Measurements from ENCODE around the gene MLIP. TPM values are rescaled to one million over a fixed set of nuclear protein-coding genes. Genes with fewer than 3 reads are reported as not detected.
"Not testable (repeated sequence)": the region's sequence is repeated elsewhere in the genome, so short reads cannot be mapped to it uniquely, and the experiment has no call there.

The MLIP gene, protein sequence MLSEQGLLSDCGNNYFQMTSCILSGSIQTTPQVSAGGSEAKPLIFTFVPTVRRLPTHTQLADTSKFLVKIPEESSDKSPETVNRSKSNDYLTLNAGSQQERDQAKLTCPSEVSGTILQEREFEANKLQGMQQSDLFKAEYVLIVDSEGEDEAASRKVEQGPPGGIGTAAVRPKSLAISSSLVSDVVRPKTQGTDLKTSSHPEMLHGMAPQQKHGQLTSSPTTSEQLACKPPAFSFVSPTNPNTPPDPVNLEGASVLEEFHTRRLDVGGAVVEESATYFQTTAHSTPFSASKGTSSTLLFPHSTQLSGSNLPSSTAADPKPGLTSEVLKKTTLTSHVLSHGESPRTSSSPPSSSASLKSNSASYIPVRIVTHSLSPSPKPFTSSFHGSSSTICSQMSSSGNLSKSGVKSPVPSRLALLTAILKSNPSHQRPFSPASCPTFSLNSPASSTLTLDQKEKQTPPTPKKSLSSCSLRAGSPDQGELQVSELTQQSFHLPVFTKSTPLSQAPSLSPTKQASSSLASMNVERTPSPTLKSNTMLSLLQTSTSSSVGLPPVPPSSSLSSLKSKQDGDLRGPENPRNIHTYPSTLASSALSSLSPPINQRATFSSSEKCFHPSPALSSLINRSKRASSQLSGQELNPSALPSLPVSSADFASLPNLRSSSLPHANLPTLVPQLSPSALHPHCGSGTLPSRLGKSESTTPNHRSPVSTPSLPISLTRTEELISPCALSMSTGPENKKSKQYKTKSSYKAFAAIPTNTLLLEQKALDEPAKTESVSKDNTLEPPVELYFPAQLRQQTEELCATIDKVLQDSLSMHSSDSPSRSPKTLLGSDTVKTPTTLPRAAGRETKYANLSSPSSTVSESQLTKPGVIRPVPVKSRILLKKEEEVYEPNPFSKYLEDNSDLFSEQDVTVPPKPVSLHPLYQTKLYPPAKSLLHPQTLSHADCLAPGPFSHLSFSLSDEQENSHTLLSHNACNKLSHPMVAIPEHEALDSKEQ
- polyA plus RNA-seq (ENCODE audit: insufficient read length in 3 of 3) = 1 to 10 TPM in 1 of 3 donors, under 1 TPM in 2; 0.48 to 1.2 (median 0.52) TPM
- long read RNA-seq, donor 1 = 0 reads
- long read RNA-seq, donor 2 = 0 reads
- long read RNA-seq, donor 3 = 0 reads
- long read RNA-seq, donor 4 = 0 reads
- long read RNA-seq, donor 5 = 0 reads
- long read RNA-seq, donor 6 = 0 reads
- long read RNA-seq, donor 7 = 0 reads
- long read RNA-seq, donor 8 = 0 reads
- long read RNA-seq, donor 9 = 0 reads
- long read RNA-seq, donor 10 = 0 reads
- long read RNA-seq, donor 11 = 0 reads
- long read RNA-seq, donor 12 = 0 reads
- long read RNA-seq, donor 13 = 0 reads
- long read RNA-seq, donor 14 = 0 reads
- long read RNA-seq, donor 15 = 0 reads
- long read RNA-seq, donor 16 = 0 reads

DNA sequence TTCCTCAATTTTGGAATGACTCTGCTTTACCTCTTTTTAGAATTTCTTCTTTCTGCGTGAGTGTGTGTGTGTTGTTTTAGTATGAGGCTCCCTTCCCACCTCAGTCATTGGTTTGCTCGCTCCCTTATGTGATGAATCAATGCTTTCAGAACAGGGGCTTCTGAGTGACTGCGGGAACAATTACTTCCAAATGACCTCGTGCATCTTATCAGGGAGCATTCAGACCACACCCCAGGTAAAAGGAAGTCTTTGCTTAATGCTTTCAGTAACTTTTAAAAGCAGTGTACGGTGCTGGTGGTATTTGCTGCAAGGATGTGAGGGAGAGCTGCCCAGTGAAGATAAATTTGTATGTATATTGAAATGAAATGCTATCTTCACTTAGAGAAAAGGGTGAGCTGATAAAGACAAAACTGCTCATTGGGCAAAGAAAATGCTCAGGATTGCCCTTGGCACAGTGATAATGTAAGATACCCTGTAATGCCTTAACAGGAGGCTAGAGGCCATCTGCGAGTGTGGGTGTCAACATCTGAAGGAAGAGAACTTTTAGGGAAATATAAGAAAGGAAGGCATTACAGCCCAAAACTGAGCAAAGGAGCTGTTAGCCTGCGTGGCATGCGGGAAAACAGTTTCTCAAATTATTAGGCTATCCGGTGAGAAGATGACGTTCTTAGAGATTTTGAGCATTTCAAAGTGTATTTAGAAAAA is at the start of gene MLIP:
Gene MLIP, plus strand, starts transcription at position 103 of the 705 bp plus-strand sequence. Its CDS starts 37 bp downstream, at position 140.
- DNase-seq (ENCODE audit: extremely low read depth in 1 of 11, low read depth in 9 of 11, low spot score in 4 of 11) = no peak

DNA sequence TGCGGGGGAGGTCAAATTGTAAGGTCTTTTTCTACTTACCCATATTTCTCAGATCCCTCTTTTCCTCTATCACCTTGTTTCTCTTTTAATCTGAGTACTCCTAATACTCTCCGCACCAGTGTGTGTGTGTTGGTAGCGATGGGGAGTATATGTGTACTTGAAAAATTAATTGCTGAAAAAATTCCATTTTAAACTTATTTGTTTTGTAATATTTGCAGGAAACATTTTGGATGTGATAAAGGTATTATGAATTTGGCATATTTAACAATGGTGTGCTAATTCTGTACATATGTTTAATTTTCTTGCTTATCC is 48.1 kb upstream of the MLIP start:
- DNase-seq (ENCODE audit: extremely low read depth in 1 of 11, low read depth in 9 of 11, low spot score in 4 of 11) = no peak

DNA sequence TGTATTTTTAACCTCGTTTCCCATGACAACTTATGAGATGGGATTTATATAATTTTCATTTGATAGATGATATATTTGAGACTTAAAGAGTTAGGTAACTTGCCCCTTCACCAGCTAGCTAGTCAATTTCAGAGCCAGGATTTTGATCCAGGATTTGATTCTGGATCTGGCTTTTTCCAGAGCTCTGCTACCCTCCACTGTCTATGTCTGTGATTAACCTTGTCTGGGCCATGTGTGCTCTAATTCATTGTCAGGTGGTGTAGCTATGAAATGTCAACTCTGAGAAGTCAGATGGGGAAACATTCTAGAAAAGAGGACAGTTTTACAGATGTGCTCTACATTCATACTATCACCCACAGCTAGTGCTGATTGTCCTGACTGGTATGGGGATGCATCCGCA is 42.5 kb upstream of the MLIP start:
- no peak for DNase-seq (ENCODE audit: extremely low read depth in 1 of 11, low read depth in 9 of 11, low spot score in 4 of 11)

- no peak for DNase-seq (ENCODE audit: extremely low read depth in 1 of 11, low read depth in 9 of 11, low spot score in 4 of 11)
These were observed 41.2 kb upstream of the MLIP start for GRCh38 chr6:54070025-54070424.

GRCh38 chr6:54071821-54072340 is 39.4 kb upstream of the MLIP start:
- no peak for DNase-seq (ENCODE audit: extremely low read depth in 1 of 11, low read depth in 9 of 11, low spot score in 4 of 11)

- DNase-seq (ENCODE audit: extremely low read depth in 1 of 11, low read depth in 9 of 11, low spot score in 4 of 11) = no peak
These were observed 38.5 kb upstream of the MLIP start for GRCh38 chr6:54072635-54073313.

DNA sequence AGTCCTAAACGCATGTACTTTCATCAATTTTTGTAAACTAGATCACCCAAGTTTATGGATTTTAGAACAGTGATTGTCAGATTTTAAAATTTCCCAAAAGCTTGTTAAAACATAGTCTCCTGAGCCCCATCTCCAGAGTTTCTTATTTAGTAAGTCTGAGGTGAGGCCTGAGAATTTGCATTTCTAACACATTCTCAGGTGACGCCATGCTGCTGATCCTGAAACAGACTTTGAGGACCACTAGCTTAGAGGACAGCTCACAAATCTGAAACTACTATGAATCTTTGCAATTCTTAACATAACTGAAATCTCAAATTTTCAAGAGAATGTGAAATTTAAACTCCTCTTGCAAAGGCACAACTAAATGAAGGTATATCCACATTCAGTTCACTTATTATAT is 37.8 kb upstream of the MLIP start:
- DNase-seq (ENCODE audit: extremely low read depth in 1 of 11, low read depth in 9 of 11, low spot score in 4 of 11) = no peak

DNA sequence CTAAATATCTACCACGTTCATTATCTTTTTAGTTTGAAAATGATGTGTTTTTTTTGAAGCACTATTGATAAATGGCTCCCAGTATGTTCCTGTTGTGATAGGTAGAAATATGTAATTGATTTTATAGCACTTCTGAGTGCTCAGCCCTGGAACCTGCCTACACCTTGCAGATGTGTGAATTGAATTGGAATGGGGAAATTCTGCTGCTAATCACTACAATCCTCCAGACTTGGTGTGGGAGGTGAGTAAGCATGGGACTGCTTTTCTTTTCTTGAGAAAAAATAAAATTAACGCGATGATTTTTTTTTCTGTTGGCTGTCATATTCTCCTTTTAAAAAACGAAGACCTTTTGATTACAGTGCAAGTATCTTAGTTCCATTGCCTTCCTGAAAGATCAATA is 37.1 kb upstream of the MLIP start:
- DNase-seq (ENCODE audit: extremely low read depth in 1 of 11, low read depth in 9 of 11, low spot score in 4 of 11) = no peak

GRCh38 chr6:54074578-54075195 is 36.6 kb upstream of the MLIP start:
- no peak for DNase-seq (ENCODE audit: extremely low read depth in 1 of 11, low read depth in 9 of 11, low spot score in 4 of 11)

- no peak for DNase-seq (ENCODE audit: extremely low read depth in 1 of 11, low read depth in 9 of 11, low spot score in 4 of 11)
These were observed 35.0 kb upstream of the MLIP start for GRCh38 chr6:54076159-54076789.

DNA sequence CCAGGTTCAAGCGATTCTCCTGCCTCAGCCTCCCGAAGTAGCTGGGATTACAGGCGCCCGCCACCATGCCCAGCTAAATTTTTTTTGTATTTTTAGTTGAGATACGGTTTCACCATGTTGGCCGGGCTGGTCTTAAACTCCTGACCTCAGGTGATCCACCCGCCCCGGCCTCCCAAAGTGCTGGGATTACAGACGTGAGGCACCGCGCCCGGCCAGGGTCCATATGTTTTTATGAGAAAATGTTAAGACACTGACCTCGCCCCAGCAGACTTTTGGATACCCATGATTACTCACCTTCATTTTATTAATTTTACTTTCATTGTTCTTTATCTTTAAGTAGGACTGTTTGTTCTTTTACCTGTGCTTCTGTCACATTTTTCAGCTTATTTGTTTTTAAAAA is 29.7 kb upstream of the MLIP start:
- DNase-seq (ENCODE audit: extremely low read depth in 1 of 11, low read depth in 9 of 11, low spot score in 4 of 11) = not testable (repeated sequence)

DNA sequence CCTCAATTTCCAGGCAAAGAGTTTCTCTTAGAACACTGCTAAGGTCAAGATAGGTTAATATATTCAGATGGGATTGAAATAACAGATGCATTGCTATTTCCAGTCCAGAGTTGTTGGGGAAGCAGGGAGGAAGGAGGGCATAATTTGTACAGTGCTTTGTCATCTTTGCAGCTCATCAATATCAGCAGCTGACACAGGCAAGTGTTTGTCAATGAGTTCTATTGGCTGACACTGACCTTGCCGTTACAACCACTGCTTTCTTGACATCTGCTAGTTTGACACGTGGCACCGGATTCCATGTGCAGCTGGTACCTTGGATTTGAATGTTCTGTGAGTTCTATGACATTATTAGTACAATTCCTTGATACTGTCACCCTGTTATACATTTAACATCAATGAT is 28.0 kb upstream of the MLIP start:
- no peak for DNase-seq (ENCODE audit: extremely low read depth in 1 of 11, low read depth in 9 of 11, low spot score in 4 of 11)

- no peak for DNase-seq (ENCODE audit: extremely low read depth in 1 of 11, low read depth in 9 of 11, low spot score in 4 of 11)
These were observed 27.0 kb upstream of the MLIP start for GRCh38 chr6:54084231-54084630.

DNA sequence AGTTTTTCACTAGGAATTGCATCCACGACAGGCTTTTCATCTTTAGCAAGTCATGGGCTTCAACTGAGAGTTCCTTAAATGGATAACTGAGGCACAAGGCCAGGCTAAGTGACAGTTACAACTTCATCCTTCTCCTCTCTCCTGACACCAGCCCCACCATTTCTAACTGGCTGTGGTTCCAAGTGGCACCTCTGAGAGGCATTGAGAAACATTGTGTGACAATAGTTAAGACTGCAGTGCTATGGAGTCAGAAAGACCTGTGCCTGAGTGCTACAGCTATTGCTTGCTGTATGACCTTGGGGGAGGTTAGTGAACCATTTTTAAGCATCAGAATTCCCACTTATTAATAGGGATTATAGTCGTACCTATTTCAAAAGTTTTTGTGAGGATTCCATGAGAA is 26.2 kb upstream of the MLIP start:
- no peak for DNase-seq (ENCODE audit: extremely low read depth in 1 of 11, low read depth in 9 of 11, low spot score in 4 of 11)

- DNase-seq (ENCODE audit: extremely low read depth in 1 of 11, low read depth in 9 of 11, low spot score in 4 of 11) = no peak
These were observed 25.7 kb upstream of the MLIP start for GRCh38 chr6:54085541-54085940.

DNA sequence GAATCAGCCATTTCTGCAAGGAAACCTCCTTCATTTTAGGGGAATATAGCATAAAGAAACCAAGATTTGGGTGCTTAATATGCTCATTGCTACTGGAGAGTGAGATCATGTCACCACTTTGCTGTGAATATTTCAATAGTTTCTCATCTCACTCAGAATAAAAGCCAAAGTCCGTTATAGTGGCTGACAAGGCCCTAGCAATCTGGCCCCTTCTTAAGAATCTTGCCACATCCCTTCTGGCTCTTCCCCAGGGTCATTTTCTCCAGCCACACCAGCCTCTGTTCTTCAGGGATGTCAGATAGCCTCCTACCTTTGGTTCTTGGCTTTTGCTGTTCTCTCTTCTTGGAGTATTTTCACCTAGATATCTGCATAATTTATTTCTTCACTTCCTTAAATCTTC is 24.8 kb upstream of the MLIP start:
- no peak for DNase-seq (ENCODE audit: extremely low read depth in 1 of 11, low read depth in 9 of 11, low spot score in 4 of 11)

DNA sequence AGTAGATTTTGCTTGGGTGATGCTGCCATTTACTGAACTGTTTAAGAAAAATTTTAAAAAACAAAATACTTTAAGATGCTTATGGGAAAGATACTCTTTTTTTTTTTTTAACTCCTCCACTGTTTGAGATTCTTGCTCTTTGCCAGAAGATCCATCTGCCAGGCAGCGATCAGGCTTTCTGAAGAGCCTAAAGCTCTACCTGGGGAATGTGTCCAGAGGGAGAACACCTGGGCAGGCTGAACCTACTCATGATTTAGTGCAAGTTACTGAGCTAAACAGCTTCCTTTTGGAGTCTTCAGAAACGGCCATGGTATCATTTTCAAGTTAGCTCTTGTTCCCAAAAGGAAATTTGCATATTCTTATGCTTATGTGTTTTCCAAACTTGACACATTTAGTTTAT is 23.5 kb upstream of the MLIP start:
- no peak for DNase-seq (ENCODE audit: extremely low read depth in 1 of 11, low read depth in 9 of 11, low spot score in 4 of 11)
